Transverse colon (tissue), 4 donors: ENCODE results near the gene UPP2. TPM values are rescaled to one million over a fixed set of nuclear protein-coding genes. Genes with fewer than 3 reads are reported as not detected.
A peak's percentile ranks its signal among the peaks of the same experiment; 100 is the strongest.

Experiments
- DNase-seq: peaks from one replicate; pipeline ENCODE4 v3.0.0-alpha.2; 2019
- H3K27ac ChIP-seq, 4 donors: fragments of 200-600 bp; sonication (generic); 2 replicates each; pipeline ENCODE4 v1.5.1; 2016 to 2018; ENCODE audit warnings: inconsistent platforms in 4 of 4
- H3K27me3 ChIP-seq: fragments of 200-600 bp; sonication (generic); 2 replicates; pipeline ENCODE4 v1.5.1; 2017; ENCODE audit warnings: inconsistent platforms
- H3K36me3 ChIP-seq, 4 donors: fragments of 200-600 bp; sonication (generic); 2 replicates each; pipeline ENCODE4 v1.5.1; 2017 to 2019; ENCODE audit warnings: inconsistent platforms in 4 of 4
- H3K4me1 ChIP-seq, 4 donors: fragments of 200-600 bp; sonication (generic); 2 replicates each; pipeline ENCODE4 v1.5.1; 2017 to 2020; ENCODE audit warnings: inconsistent platforms in 4 of 4
- H3K4me3 ChIP-seq, 4 donors: fragments of 200-600 bp; sonication (generic); 1 replicate in 1 of 4; 2 replicates in 3 of 4; pipeline versions ENCODE4 v1.5.1 to v1.6.1; 2017 to 2019; ENCODE audit warnings: inconsistent platforms in 4 of 4
- H3K9me3 ChIP-seq, 2 donors: fragments of 200-600 bp; sonication (generic); 2 replicates each; pipeline ENCODE4 v1.5.1; 2017 to 2019; ENCODE audit warnings: inconsistent platforms in 2 of 2
- EP300 ChIP-seq: sonication (generic); formaldehyde crosslinking; IDR thresholded peaks from one replicate; pipeline ENCODE4 v1.6.1; 2017; ENCODE audit warnings: antibody characterized with exemption, low read depth
- POLR2A ChIP-seq: fragments of 450-650 bp; IDR thresholded peaks from one replicate; pipeline ENCODE4 v1.6.1; 2016; ENCODE audit warnings: antibody characterized with exemption, mild to moderate bottlenecking, moderate library complexity
- POLR2AphosphoS5 ChIP-seq, 3 donors: sonication (generic); formaldehyde crosslinking; IDR thresholded peaks; one replicate each; pipeline ENCODE4 v1.6.1; 2016; ENCODE audit warnings: antibody characterized with exemption in 3 of 3
- WGBS, 2 donors: methylation state at CpG; one replicate each; pipeline ENCODE4 v1.1.5; 2018; ENCODE audit warnings: low coverage in 1 of 2; 5-methylcytosine and 5-hydroxymethylcytosine counted together
- in situ Hi-C, 4 donors: fragments of 200-750 bp; cut with MboI; loops; one replicate each; pipeline versions ENCODE4 v1.15.0 to v1.15.1; 2017; ENCODE audit warnings: low sequenced_read_pairs in 3 of 4, low pct_ligation_motif_present in 1 of 4, low pct_unique_long_range_greater_than_20kb in 1 of 4
- intact Hi-C: fragments of 100-400 bp; cut with DNase I; formaldehyde crosslinking; loops from one replicate; pipeline ENCODE4 v1.15.1; 2023; ENCODE audit warnings: low total_unique reads
- total RNA-seq, 4 donors: library from RNA; depleted of rRNA; stranded (reverse); fragments of >200 nt; gene quantifications; one replicate each; pipeline ENCODE4 v1.1.0, GENCODE V29; 2016
- TF ChIP-seq, protein P1 (sequence below), 5 experiments: fragments of 200-600 bp in 3 of 5; fragments of 450-650 bp in 2 of 5; sonication (generic) in 3 of 5; IDR thresholded peaks; 1 replicate in 2 of 5; 2 replicates in 3 of 5; pipeline ENCODE4 v1.5.1; 2016 to 2017; ENCODE audit warnings: antibody characterized with exemption in 5 of 5, inconsistent platforms in 3 of 5, mild to moderate bottlenecking in 2 of 5, moderate library complexity in 1 of 5

The UPP2 gene
- total RNA-seq, 4 donors from 2014 or later: not detected

- no peak for TF ChIP-seq POLR2AphosphoS5 (IDR thresholded peaks at IDR 0.05)
- no peak for TF ChIP-seq POLR2A
- no peak for TF ChIP-seq EP300
- TF ChIP-seq, protein P1, sequence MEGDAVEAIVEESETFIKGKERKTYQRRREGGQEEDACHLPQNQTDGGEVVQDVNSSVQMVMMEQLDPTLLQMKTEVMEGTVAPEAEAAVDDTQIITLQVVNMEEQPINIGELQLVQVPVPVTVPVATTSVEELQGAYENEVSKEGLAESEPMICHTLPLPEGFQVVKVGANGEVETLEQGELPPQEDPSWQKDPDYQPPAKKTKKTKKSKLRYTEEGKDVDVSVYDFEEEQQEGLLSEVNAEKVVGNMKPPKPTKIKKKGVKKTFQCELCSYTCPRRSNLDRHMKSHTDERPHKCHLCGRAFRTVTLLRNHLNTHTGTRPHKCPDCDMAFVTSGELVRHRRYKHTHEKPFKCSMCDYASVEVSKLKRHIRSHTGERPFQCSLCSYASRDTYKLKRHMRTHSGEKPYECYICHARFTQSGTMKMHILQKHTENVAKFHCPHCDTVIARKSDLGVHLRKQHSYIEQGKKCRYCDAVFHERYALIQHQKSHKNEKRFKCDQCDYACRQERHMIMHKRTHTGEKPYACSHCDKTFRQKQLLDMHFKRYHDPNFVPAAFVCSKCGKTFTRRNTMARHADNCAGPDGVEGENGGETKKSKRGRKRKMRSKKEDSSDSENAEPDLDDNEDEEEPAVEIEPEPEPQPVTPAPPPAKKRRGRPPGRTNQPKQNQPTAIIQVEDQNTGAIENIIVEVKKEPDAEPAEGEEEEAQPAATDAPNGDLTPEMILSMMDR (IDR thresholded peaks at IDR 0.05): no peak
- intact Hi-C loops: no loop called here
- in situ Hi-C loops: no loop called here
- H3K4me1 ChIP-seq: peaks cover 7 to 58% (median 22%) of the 10 kb centered on the region in 4 donors
- H3K27ac ChIP-seq: peak overlapping the region; percentile 74 to 82 (median 78)
- H3K36me3 ChIP-seq: no peaks in the 10 kb centered on the region
- WGBS, 2 donors: 56 to 67% methylated on average over 3 to 7 of the region's 7 CpGs
- no peaks in the 10 kb centered on the region for H3K27me3 ChIP-seq
- no peak overlapping the region for H3K4me3 ChIP-seq
- no peak for DNase-seq
- H3K9me3 ChIP-seq: no peaks in the 10 kb centered on the region
Observed at GRCh38 chr2:158131919-158132566, 30.4 kb downstream of the UPP2 start.

DNA sequence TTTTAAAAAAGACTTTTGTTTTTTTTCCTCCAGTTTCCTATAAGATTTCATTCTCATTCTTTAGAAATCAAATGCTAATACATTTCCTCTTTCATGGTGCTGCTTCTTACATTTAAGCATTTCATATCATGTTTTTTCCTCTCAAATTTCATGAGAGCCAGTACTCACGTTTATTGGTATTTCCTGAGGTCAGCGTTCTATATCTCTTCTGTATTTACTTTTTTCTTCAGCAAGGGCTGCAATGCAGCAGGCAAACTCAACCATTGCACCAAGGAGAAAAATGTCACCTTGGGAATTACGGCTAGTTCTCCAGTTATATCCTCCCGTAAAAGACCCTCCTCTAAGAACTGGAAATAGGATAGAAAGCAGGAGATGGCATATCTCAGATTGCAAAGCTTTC, 32.4 kb downstream of the UPP2 start:
- no peaks in the 10 kb centered on the region for H3K27me3 ChIP-seq
- H3K9me3 ChIP-seq: no peaks in the 10 kb centered on the region
- intact Hi-C loops: no loop called here
- DNase-seq: no peak
- H3K4me3 ChIP-seq: no peak overlapping the region
- 63 to 74% methylated on average over 4 of the region's 4 CpGs for WGBS, 2 donors
- no peak overlapping the region for H3K27ac ChIP-seq
- TF ChIP-seq POLR2A (no peak), POLR2AphosphoS5 (IDR thresholded peaks at IDR 0.05) (no peak), EP300 (no peak)
- TF ChIP-seq, protein P1 (IDR thresholded peaks at IDR 0.05): no peak
- in situ Hi-C loops: no loop called here
- H3K4me1 ChIP-seq: peaks cover 0 to 40% (median 12%) of the 10 kb centered on the region in 4 donors
- H3K36me3 ChIP-seq: no peaks in the 10 kb centered on the region

DNA sequence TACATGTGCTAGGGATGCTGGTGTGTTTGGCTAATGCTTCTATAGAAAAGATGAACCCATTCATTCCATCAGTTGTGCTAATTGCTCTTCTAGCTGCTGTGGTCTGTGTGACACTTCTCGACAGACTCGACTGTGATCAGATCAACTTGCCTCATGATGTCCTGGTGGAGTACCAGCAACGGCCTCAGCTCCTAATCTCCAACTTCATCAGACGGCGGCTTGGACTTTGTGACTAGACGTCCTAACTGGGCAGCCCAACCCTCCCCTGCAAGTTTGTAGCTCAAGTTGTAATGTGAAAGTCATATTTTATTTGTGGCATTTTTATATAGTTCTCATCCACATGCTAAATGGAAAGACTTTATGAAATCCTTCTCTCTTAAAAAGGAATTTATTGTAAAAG, 33.0 kb downstream of the UPP2 start:
- H3K9me3 ChIP-seq: no peaks in the 10 kb centered on the region
- no peak overlapping the region for H3K27ac ChIP-seq
- intact Hi-C loops: no loop called here
- no peaks in the 10 kb centered on the region for H3K36me3 ChIP-seq
- WGBS, 2 donors: 72% methylated on average over 4 to 6 of the region's 6 CpGs
- peak; percentile 68 for DNase-seq
- peaks cover 0 to 36% (median 9%) of the 10 kb centered on the region in 4 donors for H3K4me1 ChIP-seq
- in situ Hi-C loops: no loop called here
- no peak for TF ChIP-seq POLR2AphosphoS5 (IDR thresholded peaks at IDR 0.05)
- TF ChIP-seq, protein P1 (IDR thresholded peaks at IDR 0.05): peak in 2 of 5 experiments; percentile 29 to 34
- no peaks in the 10 kb centered on the region for H3K27me3 ChIP-seq
- no peak overlapping the region for H3K4me3 ChIP-seq

- no peak overlapping the region for H3K27ac ChIP-seq
- no peak for DNase-seq
- H3K4me1 ChIP-seq: peaks cover 0 to 32% (median 6%) of the 10 kb centered on the region in 4 donors
- WGBS, 2 donors: 82 to 89% methylated on average over 1 of the region's 1 CpG
- in situ Hi-C loops (no loop called here), intact Hi-C loops (no loop called here)
- TF ChIP-seq EP300 (no peak), POLR2AphosphoS5 (IDR thresholded peaks at IDR 0.05) (no peak), POLR2A (no peak)
- TF ChIP-seq, protein P1 (IDR thresholded peaks at IDR 0.05): no peak
- no peak overlapping the region for H3K4me3 ChIP-seq
- no peaks in the 10 kb centered on the region for H3K36me3 ChIP-seq
- no peaks in the 10 kb centered on the region for H3K27me3 ChIP-seq
- no peaks in the 10 kb centered on the region for H3K9me3 ChIP-seq
Observed at GRCh38 chr2:158135096-158135495, 33.4 kb downstream of the UPP2 start.
